Measurements from ENCODE around the gene ANKMY1.

DNA sequence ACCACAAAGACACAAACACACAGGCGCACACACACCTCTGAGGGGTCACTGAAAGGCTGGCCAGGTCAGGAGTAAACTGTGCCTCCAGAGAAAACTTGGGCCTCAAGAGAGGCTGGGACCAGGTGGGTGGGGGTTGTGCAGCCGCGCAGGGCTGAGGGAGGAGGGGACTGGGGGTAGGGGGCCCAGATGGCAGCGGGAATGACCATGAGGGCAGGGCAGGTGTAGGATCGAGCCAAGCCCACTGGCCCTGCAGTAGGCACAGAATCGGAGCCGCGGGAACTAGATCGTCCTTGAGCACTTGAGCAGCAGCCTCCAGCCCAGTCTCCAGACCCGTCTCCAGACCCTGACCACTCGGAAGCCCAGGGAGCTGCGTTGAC is 36.8 kb downstream of the ANKMY1 start:
- no peak for TF ChIP-seq CTCF (IDR thresholded peaks at IDR 0.05)
- TF ChIP-seq POLR2A (IDR thresholded peaks at IDR 0.05) = no peak
